GM18858 (cell line): ENCODE measurements around the gene CCDC187.
"Not testable (repeated sequence)": the region's sequence is repeated elsewhere in the genome, so short reads cannot be mapped to it uniquely, and the experiment has no call there.

Experiments
- ATAC-seq: cut with Tn5 transposase; IDR thresholded peaks from one replicate; pipeline ENCODE4 v1.9.1; 2021; ENCODE audit not compliant: unreplicated experiment

CCDC187 gene

DNA sequence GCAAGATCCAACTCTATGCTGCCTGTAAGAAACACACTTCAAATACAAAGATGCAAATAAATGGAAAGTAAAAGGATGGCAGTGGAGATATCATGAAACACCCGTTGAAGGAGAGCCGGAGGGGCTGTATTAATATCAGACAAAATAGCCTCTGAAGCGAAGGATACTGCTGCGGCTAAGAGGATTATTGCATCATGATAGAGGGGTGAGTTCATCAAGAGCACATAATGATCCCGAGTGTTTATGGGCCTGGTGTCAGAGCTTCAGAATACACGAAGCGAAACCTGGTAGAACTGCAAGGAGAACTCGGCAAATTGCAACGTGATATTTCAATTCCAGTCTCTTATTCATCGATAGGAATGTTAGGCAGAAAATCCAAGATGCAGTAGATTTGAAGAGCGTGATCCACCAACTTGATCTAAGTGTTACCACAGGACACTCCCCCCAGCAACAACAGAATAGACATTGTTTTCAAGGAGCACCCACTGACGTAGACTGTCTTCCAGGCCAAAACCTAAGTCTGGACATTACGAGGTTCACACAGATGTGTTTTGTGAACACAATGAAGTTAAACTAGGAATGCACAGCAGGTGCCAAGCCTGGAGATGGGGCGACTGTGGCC lies 30.5 kb downstream of the CCDC187 start:
- ATAC-seq: no peak

GRCh38 chr9:136270173-136270705 lies 33.7 kb downstream of the CCDC187 start:
- ATAC-seq: no peak

- no peak for ATAC-seq
These were observed 35.2 kb downstream of the CCDC187 start for GRCh38 chr9:136268735-136269134.

GRCh38 chr9:136268318-136268717 lies 35.6 kb downstream of the CCDC187 start:
- no peak for ATAC-seq

GRCh38 chr9:136267261-136268111 lies 36.4 kb downstream of the CCDC187 start:
- ATAC-seq: no peak

GRCh38 chr9:136266641-136267040 lies 37.3 kb downstream of the CCDC187 start:
- not testable (repeated sequence) for ATAC-seq

GRCh38 chr9:136265561-136266355 lies 38.1 kb downstream of the CCDC187 start:
- ATAC-seq: no peak

- ATAC-seq: no peak
These were observed 39.2 kb downstream of the CCDC187 start for GRCh38 chr9:136264441-136265405.

DNA sequence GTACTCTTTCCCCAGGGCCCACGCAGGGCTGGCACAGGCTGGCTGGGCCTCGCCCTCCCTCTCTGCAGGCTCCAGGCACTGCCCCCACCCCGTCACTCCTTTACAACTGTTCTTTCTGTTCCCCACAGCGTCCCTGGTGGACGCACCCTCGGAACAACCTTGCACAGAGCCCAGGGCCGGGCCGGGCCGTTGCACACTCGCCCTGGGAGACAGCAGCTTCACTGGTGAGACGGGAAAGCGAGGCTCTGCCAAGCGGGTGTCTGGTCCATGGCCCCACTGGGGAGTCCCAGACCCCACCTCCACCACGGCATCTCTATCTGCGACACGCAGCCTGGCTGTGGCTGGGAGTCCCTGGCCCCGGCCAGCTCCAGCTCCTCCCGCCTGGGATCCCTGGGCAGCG lies 39.9 kb downstream of the CCDC187 start:
- no peak for ATAC-seq

GRCh38 chr9:136262671-136263178 lies 41.2 kb downstream of the CCDC187 start:
- ATAC-seq: no peak

DNA sequence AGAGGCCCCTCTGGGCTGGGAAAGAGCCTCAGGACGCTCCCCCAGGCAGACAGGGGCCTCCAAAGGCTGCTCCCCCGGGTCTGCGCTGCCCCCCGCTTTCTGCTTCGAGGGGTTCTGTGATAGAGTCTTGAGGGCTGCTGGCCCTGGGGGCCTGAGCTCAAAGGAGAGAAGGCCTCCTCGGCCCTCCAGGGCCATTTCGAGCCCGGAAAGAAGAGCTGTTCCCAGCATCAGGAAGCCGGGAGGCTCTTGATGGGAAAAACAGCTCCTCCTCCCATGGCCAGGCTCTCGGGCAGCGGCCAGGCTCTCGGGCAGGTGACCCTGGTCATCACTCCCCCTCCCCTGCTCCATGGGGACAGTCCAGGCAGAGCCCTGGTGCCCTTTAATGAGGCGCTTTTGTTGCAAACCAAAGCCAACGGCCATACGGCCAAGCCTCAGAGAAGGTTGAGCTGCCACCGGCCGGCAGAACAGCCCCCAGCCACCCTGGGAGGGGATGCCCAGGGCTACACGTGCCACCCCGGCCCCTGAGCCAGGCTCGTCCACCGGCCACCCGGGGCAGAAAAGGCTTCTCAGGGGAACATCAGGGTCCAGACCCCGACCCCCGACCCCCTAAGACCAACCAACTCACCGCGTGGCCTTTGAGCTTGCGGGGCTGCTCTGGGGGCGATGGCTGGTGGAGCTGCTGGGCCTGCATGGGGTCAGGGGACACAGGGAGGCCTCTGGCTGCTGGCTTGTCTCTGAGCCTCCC lies 42.0 kb downstream of the CCDC187 start:
- no peak for ATAC-seq

DNA sequence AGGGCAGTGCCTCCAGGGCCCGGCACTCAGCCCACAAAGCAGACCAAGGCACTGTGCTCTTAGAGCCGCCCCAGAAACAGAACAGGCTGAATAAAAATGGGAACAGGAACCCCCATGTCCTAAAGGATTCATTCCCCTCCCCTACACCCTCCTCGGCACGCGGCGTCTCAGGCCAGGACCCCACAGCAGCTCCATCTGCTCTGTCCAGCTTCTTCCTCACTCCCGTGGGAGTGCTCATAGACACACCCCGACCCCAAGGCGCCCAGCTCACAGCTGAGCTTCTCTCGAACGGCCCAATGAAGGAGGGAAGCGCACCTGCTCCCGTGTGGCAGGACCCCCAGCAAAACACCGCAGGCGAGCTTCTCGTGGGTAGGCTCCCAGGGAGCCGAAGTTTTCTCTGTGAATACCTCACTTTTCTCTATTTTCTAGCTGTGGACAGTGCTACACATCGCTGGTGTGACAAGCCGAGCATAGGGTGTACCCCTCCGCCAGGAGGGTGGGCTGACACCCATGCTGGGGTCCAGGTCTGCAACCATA lies 42.9 kb downstream of the CCDC187 start:
- ATAC-seq: no peak

DNA sequence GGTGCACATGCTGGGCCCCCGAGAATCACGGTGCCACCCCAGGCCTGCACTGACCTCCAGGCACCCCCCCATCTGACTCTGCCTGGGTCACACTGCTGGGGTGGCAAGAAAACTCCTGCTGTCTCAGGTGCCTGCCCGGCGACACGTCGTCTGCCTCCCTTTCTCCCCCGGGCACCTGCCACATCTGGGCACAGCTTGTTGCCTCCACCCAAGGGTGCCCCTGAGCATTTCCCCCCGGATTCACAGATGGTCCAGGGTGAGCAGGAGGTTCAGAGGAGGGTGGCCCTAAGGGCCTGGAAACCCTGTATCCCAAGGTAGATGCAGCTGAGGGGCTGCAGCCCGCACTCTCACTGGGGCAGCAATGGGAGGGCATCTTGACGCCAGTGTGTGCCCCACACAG lies 43.4 kb downstream of the CCDC187 start:
- ATAC-seq: no peak

DNA sequence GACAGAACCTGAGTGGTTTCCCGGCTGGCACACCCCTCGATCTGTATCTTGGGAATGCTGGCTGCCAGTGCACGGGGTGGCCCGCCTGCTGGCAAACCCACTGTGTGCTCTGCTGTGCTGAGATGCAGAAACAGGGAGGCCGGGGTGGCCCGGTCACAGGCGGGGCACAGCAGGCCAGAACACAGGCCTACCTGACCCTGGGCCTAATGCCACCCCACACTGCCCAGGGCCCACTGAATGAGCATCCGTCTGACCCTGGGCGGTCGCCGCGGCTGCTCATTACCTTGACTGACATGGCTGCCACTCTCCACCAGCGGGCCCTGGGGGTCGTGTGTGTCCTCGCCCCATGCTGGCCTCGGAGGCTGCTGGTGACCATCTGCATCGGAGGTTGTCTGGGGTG lies 44.1 kb downstream of the CCDC187 start:
- no peak for ATAC-seq

GRCh38 chr9:136259517-136259813 lies 44.4 kb downstream of the CCDC187 start:
- ATAC-seq: no peak

GRCh38 chr9:136258786-136259516 lies 44.9 kb downstream of the CCDC187 start:
- ATAC-seq: no peak

DNA sequence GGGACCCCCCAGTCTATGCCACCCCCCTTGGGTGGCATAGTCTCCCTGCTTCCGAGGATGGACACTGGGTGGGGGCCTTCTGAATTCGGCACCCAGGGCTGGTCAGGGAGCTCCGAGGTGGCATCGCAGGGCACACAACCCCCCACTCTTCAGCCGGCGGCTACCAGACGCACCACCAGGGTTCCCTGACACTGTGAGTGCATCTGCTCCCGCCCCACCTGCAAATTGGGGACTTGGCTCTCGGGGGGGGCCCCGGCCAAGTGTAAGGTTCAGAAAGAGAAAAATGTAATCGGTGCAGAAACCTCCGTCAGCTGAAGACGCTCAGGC lies 45.6 kb downstream of the CCDC187 start:
- no peak for ATAC-seq

DNA sequence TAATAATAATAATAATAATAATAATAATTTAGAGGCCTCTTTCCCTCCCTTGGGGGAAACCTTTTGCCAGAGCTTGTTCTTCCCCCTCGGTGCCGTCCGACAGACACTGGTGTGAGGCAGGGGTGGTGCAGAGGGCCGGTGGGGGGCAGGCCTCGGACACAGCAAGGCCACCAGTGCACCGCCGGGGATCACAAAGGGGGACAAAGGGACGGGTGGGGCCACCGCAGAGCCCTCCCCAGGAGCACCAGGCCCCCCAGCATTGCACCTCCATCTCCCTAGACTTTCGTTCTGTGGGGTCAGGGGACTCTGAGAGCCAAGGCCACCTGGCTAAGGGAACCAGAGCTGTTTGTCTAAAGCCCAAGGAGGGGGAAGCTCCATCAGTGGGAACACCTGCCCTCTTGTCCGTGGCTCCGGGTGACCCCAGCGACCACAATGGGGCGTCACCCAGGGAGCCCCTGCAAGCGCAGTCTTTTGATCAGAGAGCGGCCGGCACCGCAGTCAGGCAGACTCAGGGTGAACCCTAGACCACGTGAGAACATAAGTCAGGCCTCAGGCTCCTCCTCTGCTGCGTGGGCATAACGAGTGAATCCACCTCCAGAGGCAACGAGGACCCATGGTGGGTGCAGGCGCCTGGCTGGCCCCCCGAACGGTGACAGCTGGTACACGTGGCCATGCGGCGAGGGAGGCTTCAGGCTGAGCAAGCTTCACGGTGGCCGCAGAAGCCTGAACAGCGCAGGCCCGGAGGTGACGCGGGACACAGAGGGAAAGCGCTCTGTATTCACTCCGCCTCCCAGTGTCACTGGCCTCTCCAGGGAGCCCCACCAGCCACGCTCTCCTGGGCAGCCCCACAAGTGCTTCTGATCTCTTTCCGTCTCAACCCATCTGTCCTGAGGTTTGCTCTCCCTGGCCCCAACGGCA lies 46.3 kb downstream of the CCDC187 start:
- ATAC-seq: no peak
